HEK293 (cell line): ENCODE measurements around the gene THPO.

ENCODE experiments used
- CTCF ChIA-PET: fragments of 350-600 bp; formaldehyde crosslinking; extraction: SDS; loops from one replicate; lab custom pipeline; 2021; ENCODE audit warnings: antibody characterized with exemption; lab: Yijun Ruan, JAX
- POLR2A ChIA-PET: fragments of 300-600 bp; formaldehyde crosslinking; extraction: SDS; loops from one replicate; lab custom pipeline; 2020; ENCODE audit warnings: antibody characterized with exemption, inconsistent platforms; lab: Yijun Ruan, JAX
- H3K27ac ChIP-seq: fragments of 200-500 bp; sonication (Bioruptor generic); 2 replicates; pipeline ENCODE4 v1.5.1; 2014; ENCODE audit warnings: low read depth, low read length, control low read depth, inconsistent platforms; ENCODE audit errors: extremely low read depth
- H3K36me3 ChIP-seq, 2 experiments: fragments of 200-500 bp in 1 of 2; sonication (Bioruptor generic) in 1 of 2; 1 replicate in 1 of 2; 2 replicates in 1 of 2; pipeline ENCODE4 v1.5.1; 2014 to 2017; ENCODE audit warnings: inconsistent platforms in 2 of 2, low read length in 2 of 2; ENCODE audit not compliant: control insufficient read depth in 2 of 2, insufficient read depth in 1 of 2
- H3K4me1 ChIP-seq: fragments of 200-500 bp; sonication (Bioruptor generic); 2 replicates; pipeline ENCODE4 v1.5.1; 2014; ENCODE audit warnings: mild to moderate bottlenecking, low read length, inconsistent platforms; ENCODE audit not compliant: control insufficient read depth, insufficient read depth
- H3K4me3 ChIP-seq: 2 replicates; pipeline ENCODE4 v1.5.1; 2011; ENCODE audit warnings: low read depth, mild to moderate bottlenecking, control low read depth, low read length, moderate library complexity
- H3K9me3 ChIP-seq: fragments of 200-500 bp; sonication (Bioruptor generic); 2 replicates; pipeline ENCODE4 v1.5.1; 2014; ENCODE audit warnings: low read depth, low read length, inconsistent platforms; ENCODE audit not compliant: control insufficient read depth, insufficient read depth
- FEZF1 ChIP-seq: fragments of 450-650 bp; formaldehyde crosslinking; IDR thresholded peaks from 2 replicates; pipeline ENCODE4 v1.5.1; 2016; ENCODE audit warnings: missing biosample characterization, missing genetic modification characterization
- SETDB1 ChIP-seq: IDR thresholded peaks from one replicate; pipeline ENCODE4 v1.6.1; 2017; ENCODE audit warnings: mild to moderate bottlenecking, low read length, moderate library complexity, mixed read lengths; ENCODE audit not compliant: insufficient read length
- SP3 ChIP-seq: fragments of 450-650 bp; formaldehyde crosslinking; IDR thresholded peaks from 2 replicates; pipeline ENCODE4 v1.5.1; 2016; ENCODE audit warnings: missing biosample characterization, missing genetic modification characterization
- YY2 ChIP-seq: fragments of 450-650 bp; formaldehyde crosslinking; IDR thresholded peaks from 2 replicates; pipeline ENCODE4 v1.5.1; 2016; ENCODE audit warnings: missing biosample characterization, missing genetic modification characterization
- ZBTB8A ChIP-seq: fragments of 450-650 bp; formaldehyde crosslinking; IDR thresholded peaks from 2 replicates; pipeline ENCODE4 v1.5.1; 2016; ENCODE audit warnings: missing biosample characterization, missing genetic modification characterization
- ZNF10 ChIP-seq: fragments of 450-650 bp; formaldehyde crosslinking; IDR thresholded peaks from 2 replicates; pipeline ENCODE4 v1.5.1; 2017; ENCODE audit warnings: missing biosample characterization, missing genetic modification characterization
- ZNF114 ChIP-seq: fragments of 450-650 bp; formaldehyde crosslinking; IDR thresholded peaks from 2 replicates; pipeline ENCODE4 v1.5.0; 2017; ENCODE audit warnings: missing biosample characterization, missing genetic modification characterization
- ZNF133 ChIP-seq: fragments of 450-650 bp; formaldehyde crosslinking; IDR thresholded peaks from 2 replicates; pipeline ENCODE4 v1.5.1; 2016; ENCODE audit warnings: missing biosample characterization, missing genetic modification characterization
- ZNF184 ChIP-seq: fragments of 450-650 bp; IDR thresholded peaks from 2 replicates; pipeline ENCODE4 v1.5.1; 2018; ENCODE audit warnings: missing biosample characterization, mild to moderate bottlenecking, missing genetic modification characterization
- ZNF292 ChIP-seq: fragments of 450-650 bp; formaldehyde crosslinking; IDR thresholded peaks from 2 replicates; pipeline ENCODE4 v1.5.1; 2016; ENCODE audit warnings: low read depth, missing biosample characterization, missing genetic modification characterization, borderline replicate concordance
- ZNF37A ChIP-seq: fragments of 450-650 bp; IDR thresholded peaks from 2 replicates; pipeline ENCODE4 v1.5.1; 2018; ENCODE audit warnings: missing biosample characterization, missing genetic modification characterization
- ZNF394 ChIP-seq: fragments of 450-650 bp; formaldehyde crosslinking; IDR thresholded peaks from 2 replicates; pipeline ENCODE4 v1.5.1; 2016; ENCODE audit warnings: missing biosample characterization, missing genetic modification characterization, mild to moderate bottlenecking, moderate library complexity, borderline replicate concordance
- ZNF416 ChIP-seq: fragments of 450-650 bp; formaldehyde crosslinking; IDR thresholded peaks from 2 replicates; pipeline ENCODE4 v1.5.1; 2016; ENCODE audit warnings: missing biosample characterization, missing genetic modification characterization
- ZNF433 ChIP-seq: fragments of 450-650 bp; formaldehyde crosslinking; IDR thresholded peaks from 2 replicates; pipeline ENCODE4 v1.5.1; 2016; ENCODE audit warnings: missing biosample characterization, missing genetic modification characterization, low read depth
- ZNF521 ChIP-seq: fragments of 450-650 bp; formaldehyde crosslinking; IDR thresholded peaks from 2 replicates; pipeline ENCODE4 v1.5.1; 2017; ENCODE audit warnings: missing biosample characterization, mild to moderate bottlenecking, missing genetic modification characterization
- ZNF558 ChIP-seq: fragments of 450-650 bp; formaldehyde crosslinking; IDR thresholded peaks from 2 replicates; pipeline ENCODE4 v1.5.1; 2016; ENCODE audit warnings: missing biosample characterization, missing genetic modification characterization
- ZNF560 ChIP-seq: fragments of 450-650 bp; formaldehyde crosslinking; IDR thresholded peaks from 2 replicates; pipeline ENCODE4 v1.5.1; 2017; ENCODE audit warnings: missing biosample characterization, missing genetic modification characterization, borderline replicate concordance
- ZNF623 ChIP-seq: fragments of 450-650 bp; formaldehyde crosslinking; IDR thresholded peaks from 2 replicates; pipeline ENCODE4 v1.5.1; 2016; ENCODE audit warnings: missing biosample characterization, missing genetic modification characterization
- ZNF670 ChIP-seq: fragments of 450-650 bp; formaldehyde crosslinking; IDR thresholded peaks from 2 replicates; pipeline ENCODE4 v1.5.1; 2016; ENCODE audit warnings: missing biosample characterization, missing genetic modification characterization, low read depth
- ZNF792 ChIP-seq: fragments of 450-650 bp; formaldehyde crosslinking; IDR thresholded peaks from 2 replicates; pipeline ENCODE4 v1.5.1; 2016; ENCODE audit warnings: missing biosample characterization, missing genetic modification characterization
- TF ChIP-seq, protein P1 (sequence below): fragments of 450-650 bp; formaldehyde crosslinking; IDR thresholded peaks from 2 replicates; pipeline ENCODE4 v1.5.1; 2017; ENCODE audit warnings: missing biosample characterization, missing genetic modification characterization
- TF ChIP-seq, protein P2 (sequence below): fragments of 450-650 bp; IDR thresholded peaks from 2 replicates; pipeline ENCODE4 v1.5.1; 2018; ENCODE audit warnings: missing biosample characterization, missing genetic modification characterization
- TF ChIP-seq, protein P3 (sequence below): fragments of 450-650 bp; formaldehyde crosslinking; IDR thresholded peaks from 2 replicates; pipeline ENCODE4 v1.5.1; 2017; ENCODE audit warnings: missing biosample characterization, missing genetic modification characterization
- TF ChIP-seq, protein P4 (sequence below): fragments of 450-650 bp; formaldehyde crosslinking; IDR thresholded peaks from 2 replicates; pipeline ENCODE4 v1.5.1; 2017; ENCODE audit warnings: missing biosample characterization, missing genetic modification characterization
- TF ChIP-seq, protein P5 (sequence below): fragments of 450-650 bp; formaldehyde crosslinking; IDR thresholded peaks from 2 replicates; pipeline ENCODE4 v1.5.1; 2016; ENCODE audit warnings: missing biosample characterization, missing genetic modification characterization

The THPO gene

DNA sequence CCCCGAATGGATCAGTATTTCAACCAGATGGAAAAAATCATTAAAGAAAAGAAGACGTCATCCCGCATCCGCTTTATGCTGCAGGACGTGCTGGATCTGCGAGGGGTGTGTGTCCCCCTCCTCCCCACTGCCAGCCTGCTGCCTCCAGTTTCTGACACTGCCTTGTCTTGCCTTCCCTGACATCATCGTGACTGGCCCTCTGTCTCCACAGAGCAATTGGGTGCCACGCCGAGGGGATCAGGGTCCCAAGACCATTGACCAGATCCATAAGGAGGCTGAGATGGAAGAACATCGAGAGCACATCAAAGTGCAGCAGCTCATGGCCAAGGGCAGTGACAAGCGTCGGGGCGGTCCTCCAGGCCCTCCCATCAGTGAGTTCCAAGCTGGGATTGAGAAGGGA is 52.7 kb downstream of the THPO start:
- H3K27ac ChIP-seq = no peak overlapping the region
- H3K9me3 ChIP-seq = no peaks in the 10 kb centered on the region
- CTCF ChIA-PET = interaction anchor here (0.7 kb wide), 1 partner anchor 1497 kb away, joined by 3 read pairs; no protein-coding TSS in a partner anchor
- peaks cover 29 to 100% of the 10 kb centered on the region in 2 experiments for H3K36me3 ChIP-seq
- POLR2A ChIA-PET = interaction anchor here (1.3 kb wide), 1 partner anchor 9 kb away, joined by 3 read pairs; no protein-coding TSS in a partner anchor
- no peaks in the 10 kb centered on the region for H3K4me1 ChIP-seq
- no peak for TF ChIP-seq ZNF558 (tag by site-specific recombination)
- no peak for TF ChIP-seq ZNF433 (tag by site-specific recombination)
- TF ChIP-seq ZNF10 (tag by site-specific recombination) = no peak
- TF ChIP-seq ZNF133 (tag by site-specific recombination) = no peak
- no peak for TF ChIP-seq YY2
- no peak for TF ChIP-seq ZNF670 (tag by site-specific recombination)
- TF ChIP-seq ZNF521 (tag by site-specific recombination) = no peak
- no peak for TF ChIP-seq ZNF394 (tag by site-specific recombination)
- no peak overlapping the region for H3K4me3 ChIP-seq

DNA sequence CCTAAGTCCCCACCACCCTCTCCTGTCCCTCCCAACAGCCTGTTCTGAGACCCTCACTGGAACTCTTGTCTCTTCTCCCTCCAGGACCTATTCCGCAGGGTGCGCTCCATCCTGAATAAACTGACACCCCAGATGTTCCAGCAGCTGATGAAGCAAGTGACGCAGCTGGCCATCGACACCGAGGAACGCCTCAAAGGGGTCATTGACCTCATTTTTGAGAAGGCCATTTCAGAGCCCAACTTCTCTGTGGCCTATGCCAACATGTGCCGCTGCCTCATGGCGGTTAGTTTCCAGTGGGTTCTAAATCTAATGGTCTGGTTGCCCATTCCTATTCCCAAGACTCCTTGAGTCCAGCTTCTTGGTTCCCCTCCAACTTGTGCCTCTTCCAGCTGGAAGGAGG is 54.3 kb downstream of the THPO start:
- Histone ChIP-seq H3K4me1 (no peaks in the 10 kb centered on the region), H3K9me3 (no peaks in the 10 kb centered on the region), H3K27ac (no peak overlapping the region), H3K36me3 (peaks cover 24 to 99% of the 10 kb centered on the region in 2 experiments), H3K4me3 (no peak overlapping the region)
- CTCF ChIA-PET = interaction anchor here (0.6 kb wide), 1 partner anchor 267 kb away, joined by 4 read pairs; no protein-coding TSS in a partner anchor
- TF ChIP-seq, protein P1, sequence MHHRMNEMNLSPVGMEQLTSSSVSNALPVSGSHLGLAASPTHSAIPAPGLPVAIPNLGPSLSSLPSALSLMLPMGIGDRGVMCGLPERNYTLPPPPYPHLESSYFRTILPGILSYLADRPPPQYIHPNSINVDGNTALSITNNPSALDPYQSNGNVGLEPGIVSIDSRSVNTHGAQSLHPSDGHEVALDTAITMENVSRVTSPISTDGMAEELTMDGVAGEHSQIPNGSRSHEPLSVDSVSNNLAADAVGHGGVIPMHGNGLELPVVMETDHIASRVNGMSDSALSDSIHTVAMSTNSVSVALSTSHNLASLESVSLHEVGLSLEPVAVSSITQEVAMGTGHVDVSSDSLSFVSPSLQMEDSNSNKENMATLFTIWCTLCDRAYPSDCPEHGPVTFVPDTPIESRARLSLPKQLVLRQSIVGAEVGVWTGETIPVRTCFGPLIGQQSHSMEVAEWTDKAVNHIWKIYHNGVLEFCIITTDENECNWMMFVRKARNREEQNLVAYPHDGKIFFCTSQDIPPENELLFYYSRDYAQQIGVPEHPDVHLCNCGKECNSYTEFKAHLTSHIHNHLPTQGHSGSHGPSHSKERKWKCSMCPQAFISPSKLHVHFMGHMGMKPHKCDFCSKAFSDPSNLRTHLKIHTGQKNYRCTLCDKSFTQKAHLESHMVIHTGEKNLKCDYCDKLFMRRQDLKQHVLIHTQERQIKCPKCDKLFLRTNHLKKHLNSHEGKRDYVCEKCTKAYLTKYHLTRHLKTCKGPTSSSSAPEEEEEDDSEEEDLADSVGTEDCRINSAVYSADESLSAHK = no peak
- TF ChIP-seq ZNF416 (tag by site-specific recombination) = no peak
- TF ChIP-seq SETDB1 = no peak
- no peak for TF ChIP-seq ZNF623 (tag by site-specific recombination)
- TF ChIP-seq, protein P2, sequence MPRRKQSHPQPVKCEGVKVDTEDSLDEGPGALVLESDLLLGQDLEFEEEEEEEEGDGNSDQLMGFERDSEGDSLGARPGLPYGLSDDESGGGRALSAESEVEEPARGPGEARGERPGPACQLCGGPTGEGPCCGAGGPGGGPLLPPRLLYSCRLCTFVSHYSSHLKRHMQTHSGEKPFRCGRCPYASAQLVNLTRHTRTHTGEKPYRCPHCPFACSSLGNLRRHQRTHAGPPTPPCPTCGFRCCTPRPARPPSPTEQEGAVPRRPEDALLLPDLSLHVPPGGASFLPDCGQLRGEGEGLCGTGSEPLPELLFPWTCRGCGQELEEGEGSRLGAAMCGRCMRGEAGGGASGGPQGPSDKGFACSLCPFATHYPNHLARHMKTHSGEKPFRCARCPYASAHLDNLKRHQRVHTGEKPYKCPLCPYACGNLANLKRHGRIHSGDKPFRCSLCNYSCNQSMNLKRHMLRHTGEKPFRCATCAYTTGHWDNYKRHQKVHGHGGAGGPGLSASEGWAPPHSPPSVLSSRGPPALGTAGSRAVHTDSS (tag by site-specific recombination) = no peak
- no peak for TF ChIP-seq FEZF1 (tag by site-specific recombination)
- TF ChIP-seq ZBTB8A (tag by site-specific recombination) = no peak
- no peak for TF ChIP-seq ZNF560 (tag by site-specific recombination)
- TF ChIP-seq, protein P3, sequence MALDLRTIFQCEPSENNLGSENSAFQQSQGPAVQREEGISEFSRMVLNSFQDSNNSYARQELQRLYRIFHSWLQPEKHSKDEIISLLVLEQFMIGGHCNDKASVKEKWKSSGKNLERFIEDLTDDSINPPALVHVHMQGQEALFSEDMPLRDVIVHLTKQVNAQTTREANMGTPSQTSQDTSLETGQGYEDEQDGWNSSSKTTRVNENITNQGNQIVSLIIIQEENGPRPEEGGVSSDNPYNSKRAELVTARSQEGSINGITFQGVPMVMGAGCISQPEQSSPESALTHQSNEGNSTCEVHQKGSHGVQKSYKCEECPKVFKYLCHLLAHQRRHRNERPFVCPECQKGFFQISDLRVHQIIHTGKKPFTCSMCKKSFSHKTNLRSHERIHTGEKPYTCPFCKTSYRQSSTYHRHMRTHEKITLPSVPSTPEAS = no peak
- TF ChIP-seq, protein P4, sequence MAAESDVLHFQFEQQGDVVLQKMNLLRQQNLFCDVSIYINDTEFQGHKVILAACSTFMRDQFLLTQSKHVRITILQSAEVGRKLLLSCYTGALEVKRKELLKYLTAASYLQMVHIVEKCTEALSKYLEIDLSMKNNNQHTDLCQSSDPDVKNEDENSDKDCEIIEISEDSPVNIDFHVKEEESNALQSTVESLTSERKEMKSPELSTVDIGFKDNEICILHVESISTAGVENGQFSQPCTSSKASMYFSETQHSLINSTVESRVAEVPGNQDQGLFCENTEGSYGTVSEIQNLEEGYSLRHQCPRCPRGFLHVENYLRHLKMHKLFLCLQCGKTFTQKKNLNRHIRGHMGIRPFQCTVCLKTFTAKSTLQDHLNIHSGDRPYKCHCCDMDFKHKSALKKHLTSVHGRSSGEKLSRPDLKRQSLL = no peak
- TF ChIP-seq ZNF292 (tag by site-specific recombination) = no peak
- no peak for TF ChIP-seq ZNF37A (tag by site-specific recombination)
- TF ChIP-seq SP3 (tag by site-specific recombination) = no peak
- TF ChIP-seq ZNF114 = no peak
- TF ChIP-seq ZNF792 = no peak
- no peak for TF ChIP-seq ZNF184 (tag by site-specific recombination)
- TF ChIP-seq, protein P5, sequence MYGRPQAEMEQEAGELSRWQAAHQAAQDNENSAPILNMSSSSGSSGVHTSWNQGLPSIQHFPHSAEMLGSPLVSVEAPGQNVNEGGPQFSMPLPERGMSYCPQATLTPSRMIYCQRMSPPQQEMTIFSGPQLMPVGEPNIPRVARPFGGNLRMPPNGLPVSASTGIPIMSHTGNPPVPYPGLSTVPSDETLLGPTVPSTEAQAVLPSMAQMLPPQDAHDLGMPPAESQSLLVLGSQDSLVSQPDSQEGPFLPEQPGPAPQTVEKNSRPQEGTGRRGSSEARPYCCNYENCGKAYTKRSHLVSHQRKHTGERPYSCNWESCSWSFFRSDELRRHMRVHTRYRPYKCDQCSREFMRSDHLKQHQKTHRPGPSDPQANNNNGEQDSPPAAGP (tag by site-specific recombination) = no peak
- POLR2A ChIA-PET = interaction anchor here (1.2 kb wide), 1 partner anchor 8 kb away, joined by 3 read pairs; no protein-coding TSS in a partner anchor
